GM19240 (cell line): ENCODE data around the gene B3GNT8.
"Not testable (repeated sequence)": the region's sequence is repeated elsewhere in the genome, so short reads cannot be mapped to it uniquely, and the experiment has no call there.

ENCODE experiments used
- DNase-seq: peaks from one replicate; pipeline ENCODE4 v3.0.0; 2011; ENCODE audit warnings: low spot score; ENCODE audit not compliant: insufficient read length

The B3GNT8 gene

GRCh38 chr19:41416194-41416674 lies 10.9 kb downstream of the B3GNT8 start:
- DNase-seq, result no peak

- no peak for DNase-seq
These were observed 12.0 kb downstream of the B3GNT8 start for GRCh38 chr19:41415154-41415571.

DNA sequence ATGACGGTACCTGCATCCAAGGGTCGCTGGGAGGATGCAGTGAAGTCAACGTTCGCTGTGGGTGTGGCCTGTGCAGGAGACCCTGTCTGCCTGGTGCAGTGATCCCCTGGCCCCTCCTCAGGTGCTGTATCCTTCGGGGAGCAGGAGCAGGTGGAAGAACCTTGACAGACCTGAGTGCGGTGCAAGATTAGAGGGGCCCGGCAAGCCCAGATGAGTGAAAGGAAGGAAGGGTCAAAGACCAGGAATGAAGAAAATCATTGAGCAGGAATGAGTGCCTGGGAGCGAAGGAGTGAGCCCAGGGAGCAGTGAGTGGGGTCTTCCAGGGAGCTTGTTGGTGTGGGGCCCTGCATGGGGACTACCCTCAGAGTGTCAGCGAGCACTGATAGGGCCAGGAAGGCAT lies 12.7 kb downstream of the B3GNT8 start:
- no peak for DNase-seq

DNA sequence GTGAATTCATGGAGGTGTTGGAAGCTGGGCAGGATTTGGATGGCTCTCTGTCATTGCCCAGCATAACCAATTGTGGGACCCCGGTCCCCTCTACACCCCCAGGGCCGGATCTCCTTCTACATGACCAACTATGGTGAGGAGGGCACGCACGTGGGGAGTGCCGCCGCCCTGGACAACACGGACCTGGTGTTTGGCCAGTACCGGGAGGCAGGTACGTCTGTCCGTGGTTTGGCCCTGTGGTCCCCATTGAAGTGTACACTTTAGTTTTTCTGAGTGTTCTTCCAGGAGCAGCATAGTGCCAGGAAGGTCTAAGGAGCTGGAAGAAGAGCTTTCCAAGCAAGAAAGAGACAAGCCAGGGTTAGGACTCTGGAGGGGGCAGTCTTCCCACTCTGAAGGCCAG lies 13.2 kb downstream of the B3GNT8 start:
- DNase-seq, result no peak

- no peak for DNase-seq
These were observed 14.2 kb downstream of the B3GNT8 start for GRCh38 chr19:41412953-41413352.

DNA sequence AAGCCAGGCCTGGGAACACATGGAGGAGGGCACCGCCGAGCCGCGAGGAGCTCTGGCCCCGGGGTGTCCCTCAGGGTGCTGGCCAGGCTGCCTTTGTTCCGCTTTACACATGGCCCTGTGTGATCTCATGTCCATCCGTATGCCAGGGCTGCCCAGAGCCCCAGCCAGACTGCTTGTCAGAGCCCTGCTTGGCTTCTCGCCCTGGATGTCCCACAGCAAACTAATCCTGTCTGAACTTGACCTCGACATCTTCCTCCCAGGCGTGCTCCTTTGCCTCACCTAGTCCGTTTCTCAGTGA lies 15.3 kb downstream of the B3GNT8 start:
- DNase-seq, result no peak

GRCh38 chr19:41411100-41411967 lies 15.8 kb downstream of the B3GNT8 start:
- DNase-seq, result no peak

DNA sequence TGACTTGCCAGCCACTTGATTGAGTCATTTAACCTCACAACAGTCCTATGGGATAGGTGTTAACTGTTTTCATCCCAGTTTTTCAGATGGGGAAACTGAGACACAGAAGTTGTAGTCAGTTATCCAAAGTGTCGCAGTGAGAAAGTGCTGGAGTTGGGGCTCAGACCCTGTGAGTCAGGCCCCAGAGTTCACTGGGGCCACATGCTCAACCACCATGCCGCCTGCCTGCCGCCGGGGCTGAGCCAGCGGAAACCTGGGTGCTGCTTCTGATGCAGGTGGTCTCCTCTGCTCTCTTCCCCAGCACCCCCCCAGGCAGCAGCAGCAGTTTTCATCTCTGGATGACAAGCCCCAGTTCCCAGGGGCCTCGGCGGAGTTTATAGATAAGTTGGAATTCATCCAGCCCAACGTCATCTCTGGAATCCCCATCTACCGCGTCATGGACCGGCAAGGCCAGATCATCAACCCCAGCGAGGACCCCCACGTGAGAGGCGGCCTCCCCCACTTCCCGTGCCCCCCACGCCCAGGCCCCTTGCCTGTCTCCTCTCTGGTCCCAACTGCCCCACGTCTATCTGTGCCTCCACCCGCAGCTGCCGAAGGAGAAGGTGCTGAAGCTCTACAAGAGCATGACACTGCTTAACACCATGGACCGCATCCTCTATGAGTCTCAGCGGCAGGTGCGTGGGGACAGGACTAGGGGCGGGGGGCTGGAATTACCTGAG lies 16.7 kb downstream of the B3GNT8 start:
- DNase-seq, result no peak

DNA sequence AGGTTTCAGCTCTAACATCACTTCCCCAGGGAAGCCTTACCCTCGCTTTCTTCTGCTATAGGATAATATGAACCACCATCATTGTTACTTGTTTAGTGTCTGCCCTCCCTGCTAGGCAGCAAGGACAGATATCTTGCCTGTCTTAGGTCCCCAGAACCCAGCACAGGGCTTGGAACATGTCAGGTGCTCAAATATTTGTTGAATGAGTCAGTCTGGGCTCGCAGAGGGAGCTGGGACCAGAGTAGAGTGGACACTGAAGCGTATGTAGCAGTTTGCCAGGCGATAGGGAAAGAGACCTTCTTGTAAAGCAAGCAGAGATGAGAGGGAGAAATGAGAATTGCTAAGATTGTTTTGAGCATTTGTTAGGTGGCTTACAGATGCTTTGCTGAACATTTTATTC lies 17.9 kb downstream of the B3GNT8 start:
- no peak for DNase-seq

DNA sequence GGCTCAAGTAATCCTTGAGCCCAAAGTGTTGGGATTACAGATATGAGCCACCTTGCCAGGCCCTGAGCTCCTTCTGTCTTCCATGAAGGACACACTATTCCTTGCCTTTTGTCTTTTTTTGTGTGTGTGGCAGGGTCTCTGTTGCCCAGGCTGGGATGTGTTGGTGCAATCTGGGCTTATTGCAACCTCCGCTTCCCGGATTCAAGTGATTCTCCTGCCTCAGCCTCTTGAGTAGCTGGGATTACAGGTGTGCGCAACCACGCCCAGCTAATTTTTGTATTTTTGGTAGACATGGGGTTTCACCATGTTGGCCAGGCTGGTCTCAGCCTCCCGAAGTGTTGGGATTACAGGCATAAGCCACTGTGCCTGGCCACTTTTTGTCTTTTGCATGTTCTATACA lies 18.3 kb downstream of the B3GNT8 start:
- DNase-seq, result not testable (repeated sequence)

DNA sequence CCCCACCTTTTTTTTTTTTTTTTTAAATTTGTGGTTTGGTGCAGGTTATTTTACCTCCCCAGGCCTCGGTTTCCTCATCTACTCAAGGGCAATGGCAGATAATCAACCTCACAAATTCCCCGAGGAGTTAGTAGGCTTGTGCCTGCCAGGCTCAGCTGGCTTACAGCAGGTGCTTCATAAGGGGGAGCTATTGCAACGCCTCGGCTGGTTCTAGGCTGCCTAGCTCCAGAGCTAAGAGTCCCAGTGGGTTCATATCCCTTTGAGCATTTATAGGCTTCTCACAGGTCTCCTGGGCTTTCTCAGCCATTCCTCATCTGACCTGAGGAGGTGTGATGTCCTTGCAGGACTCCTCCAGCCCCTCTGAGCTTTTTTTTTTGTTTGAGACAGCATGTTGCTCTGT lies 18.9 kb downstream of the B3GNT8 start:
- DNase-seq, result no peak

DNA sequence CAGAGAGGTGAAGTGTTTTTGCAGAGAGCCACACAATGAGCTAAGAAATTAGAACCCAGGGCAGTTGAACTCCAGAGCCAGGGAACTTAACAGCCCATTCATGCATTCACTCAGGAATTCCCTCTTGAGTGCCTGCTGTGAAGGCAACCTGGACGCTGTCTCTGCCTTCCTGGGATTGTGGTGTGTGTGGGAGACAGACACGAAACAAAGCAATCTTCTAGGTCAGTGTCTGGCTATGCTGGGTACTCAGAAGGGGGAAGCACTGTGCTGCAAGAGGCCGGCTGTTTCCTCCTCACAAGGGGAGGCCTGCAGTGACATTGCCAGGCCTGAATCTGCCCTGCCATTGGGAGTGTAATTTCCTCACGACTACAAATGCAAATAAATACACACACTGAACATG lies 19.9 kb downstream of the B3GNT8 start:
- DNase-seq, result no peak

DNA sequence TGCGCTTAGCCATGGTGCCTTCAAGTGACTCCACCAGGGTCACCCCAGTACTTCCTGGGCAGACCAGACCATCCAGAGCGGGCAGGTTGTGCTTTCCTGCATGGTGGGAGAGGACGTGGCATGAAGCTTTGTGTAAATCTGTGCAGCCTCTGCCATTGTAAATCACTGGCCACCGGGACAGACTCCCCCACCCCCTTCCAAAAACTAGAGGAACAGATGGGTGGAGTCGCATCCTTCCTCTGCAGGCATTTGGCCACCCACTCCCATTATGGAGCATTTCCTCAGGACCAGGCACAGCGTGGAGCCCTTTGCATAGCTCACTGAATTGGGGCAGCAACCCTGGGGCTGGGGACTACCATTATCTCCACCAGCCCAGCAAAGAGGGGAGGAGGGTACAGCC lies 21.4 kb downstream of the B3GNT8 start:
- DNase-seq, result no peak

- DNase-seq, result no peak
These were observed 23.8 kb downstream of the B3GNT8 start for GRCh38 chr19:41403181-41403970.

DNA sequence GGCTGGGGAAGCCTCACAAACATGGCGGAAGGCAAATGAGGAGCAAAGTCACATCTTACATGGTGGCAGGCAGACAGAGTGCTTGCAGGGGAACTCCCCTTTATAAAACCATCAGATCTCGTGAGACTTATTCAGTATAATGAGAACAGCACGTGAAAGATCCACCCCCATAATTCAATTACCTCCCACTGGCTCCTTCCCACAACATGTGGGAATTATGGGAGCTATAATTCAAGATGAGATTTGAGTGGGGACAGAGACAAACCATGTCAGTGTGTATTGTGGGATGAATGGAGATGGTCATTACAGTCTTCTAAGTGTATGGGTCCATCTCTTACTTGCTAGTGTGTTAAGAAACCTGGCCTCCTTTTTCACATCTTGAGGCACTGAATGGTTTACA lies 25.2 kb downstream of the B3GNT8 start:
- DNase-seq, result no peak

DNA sequence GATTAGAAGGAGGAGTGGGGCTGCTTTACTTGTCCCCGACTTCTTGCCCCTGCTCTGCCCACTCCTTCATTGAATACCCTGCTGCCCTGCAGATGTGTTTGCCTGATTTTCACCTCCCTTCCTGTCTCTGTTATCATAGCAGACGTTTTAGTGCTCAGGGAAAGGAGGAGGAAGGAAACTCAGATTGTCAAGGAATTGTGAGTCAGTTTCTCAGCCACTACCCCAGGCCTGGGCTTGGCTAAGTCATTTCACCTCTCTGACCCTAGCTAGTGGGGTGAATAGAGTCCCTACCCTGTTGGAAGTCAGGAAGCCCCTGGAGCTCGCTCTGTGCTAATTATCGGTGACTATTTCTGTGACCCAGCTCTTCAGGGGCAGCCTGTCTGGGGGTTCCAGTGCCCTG lies 25.7 kb downstream of the B3GNT8 start:
- DNase-seq, result no peak

GRCh38 chr19:41399525-41399924 lies 27.6 kb downstream of the B3GNT8 start:
- DNase-seq, result no peak

GRCh38 chr19:41399091-41399490 lies 28.1 kb downstream of the B3GNT8 start:
- no peak for DNase-seq

GRCh38 chr19:41398598-41398997 lies 28.6 kb downstream of the B3GNT8 start:
- DNase-seq, result no peak

- DNase-seq, result no peak
These were observed 29.1 kb downstream of the B3GNT8 start for GRCh38 chr19:41398050-41398418.

DNA sequence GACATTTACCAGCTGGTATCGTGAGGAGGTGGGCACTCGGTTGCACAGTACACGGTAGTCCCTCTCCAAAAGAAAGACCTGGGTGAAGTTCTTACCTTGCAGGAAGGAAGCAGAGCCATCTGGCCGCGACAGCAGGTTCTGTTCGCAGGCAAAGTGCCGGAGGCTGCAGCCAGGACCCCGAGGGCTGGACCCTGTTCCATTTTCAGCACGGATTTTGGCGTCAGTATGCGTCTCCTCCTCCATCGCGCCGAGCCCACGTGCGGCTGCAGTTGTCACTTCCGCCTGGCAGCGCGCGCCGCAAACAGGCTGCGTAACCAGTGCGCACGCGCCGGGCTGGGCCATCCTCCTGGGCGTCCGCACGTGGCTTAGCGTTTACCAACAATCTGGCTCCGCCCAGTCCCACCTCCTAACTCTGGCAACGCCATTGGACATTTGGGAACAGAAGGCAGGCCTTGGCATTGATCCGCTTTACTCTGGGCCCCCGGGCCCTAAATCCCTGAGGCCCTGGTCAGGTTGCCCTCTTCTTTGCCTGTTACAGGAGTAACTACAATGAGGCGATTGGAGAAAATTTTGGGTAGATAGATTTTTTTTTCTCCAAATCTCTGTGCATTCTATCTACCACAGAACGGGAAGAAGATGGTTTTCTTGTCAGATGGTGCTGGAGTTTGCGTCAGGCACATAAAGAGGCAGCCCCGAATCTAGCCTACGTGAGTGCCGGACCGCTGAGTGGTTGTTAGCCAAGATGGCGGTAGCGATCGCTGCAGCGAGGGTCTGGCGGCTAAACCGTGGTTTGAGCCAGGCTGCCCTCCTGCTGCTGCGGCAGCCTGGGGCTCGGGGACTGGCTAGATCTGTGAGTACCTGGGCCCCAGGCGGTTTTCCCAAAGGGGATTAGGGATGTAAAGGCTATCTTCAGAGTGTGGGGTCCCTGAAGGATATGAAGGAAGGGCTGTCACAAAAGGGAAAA lies 29.8 kb downstream of the B3GNT8 start, which contains the start of the genes BCKDHA and EXOSC5:
BCKDHA (plus strand) TSS at position 733 of the 964 bp plus-strand sequence; CDS start at position 743, 10 bp downstream.
EXOSC5 (minus strand) TSS at position 274 of the 964 bp plus-strand sequence; CDS start at position 243, 31 bp downstream.
- peak; percentile 97 for DNase-seq
